HG03097 (cell line): ENCODE measurements around the gene NDRG3.
A peak's percentile ranks its signal among the peaks of the same experiment; 100 is the strongest.

ENCODE experiments used
- ATAC-seq: cut with Tn5 transposase; IDR thresholded peaks from one replicate; pipeline ENCODE4 v1.9.1; 2021; ENCODE audit not compliant: unreplicated experiment, low FRiP score

Gene NDRG3

DNA sequence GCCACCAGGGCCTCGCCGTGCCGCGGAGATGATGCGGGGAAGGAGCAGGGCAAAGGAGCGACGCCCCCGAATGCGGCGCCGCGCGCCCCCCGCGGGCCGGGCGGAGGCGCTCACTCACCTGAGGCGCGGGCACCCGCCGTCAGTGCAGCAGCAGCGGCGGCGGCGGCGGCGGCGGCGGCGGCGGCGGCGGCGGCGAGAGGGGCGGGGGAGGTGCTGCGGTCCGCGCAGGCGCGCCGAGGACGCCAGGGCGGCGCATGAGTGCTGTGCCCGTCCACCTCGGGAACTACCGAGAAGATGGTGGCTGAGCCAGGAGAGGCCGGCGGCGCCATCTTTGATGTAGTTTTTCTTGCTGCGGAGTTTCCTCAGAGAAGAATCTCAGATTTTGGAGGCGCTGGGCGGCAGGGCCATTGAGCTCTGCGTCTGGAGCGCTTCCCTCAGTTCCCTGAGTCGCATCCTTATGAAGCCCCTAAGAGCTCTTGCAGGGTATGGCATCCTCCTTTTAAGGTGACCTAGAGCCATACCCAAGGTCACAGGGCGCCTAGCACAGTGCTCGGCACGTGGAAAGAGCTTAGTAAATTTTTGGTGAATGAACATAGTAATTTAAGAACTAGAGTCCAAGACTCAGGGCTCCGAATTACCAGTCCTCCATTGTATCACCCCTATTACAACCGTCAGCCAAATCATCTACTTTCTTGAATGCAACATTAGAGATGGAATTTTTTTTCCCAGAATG lies at the start of gene NDRG3:
TSS of gene NDRG3 (minus strand) at position 164 of the 733 bp plus-strand sequence. CDS start 24,355 bp downstream, outside the sequence.
- ATAC-seq: peak; percentile 84

- no peak for ATAC-seq
Measured at GRCh38 chr20:36794116-36794474, 48.2 kb upstream of the NDRG3 start.

GRCh38 chr20:36793294-36794115 lies 47.6 kb upstream of the NDRG3 start:
- ATAC-seq: no peak

DNA sequence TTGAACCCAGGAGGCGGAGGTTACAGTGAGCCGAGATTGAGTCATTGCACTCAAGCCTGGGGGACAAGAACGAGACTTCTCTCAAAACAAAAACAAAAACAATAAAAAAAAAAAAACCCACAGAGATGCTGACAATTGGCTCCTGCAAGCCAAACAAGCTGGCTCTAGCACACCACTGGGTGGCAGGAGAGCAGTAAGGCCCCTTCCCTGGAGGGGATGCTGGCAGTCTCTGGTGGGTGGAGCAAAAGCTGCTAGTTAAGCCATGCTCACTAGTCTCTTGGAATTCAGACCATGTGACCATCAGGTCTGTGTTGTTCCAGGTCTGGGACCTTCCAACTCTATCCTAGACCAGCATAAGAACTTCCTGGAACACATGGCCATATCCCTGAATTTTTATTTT lies 46.5 kb upstream of the NDRG3 start:
- ATAC-seq: no peak

DNA sequence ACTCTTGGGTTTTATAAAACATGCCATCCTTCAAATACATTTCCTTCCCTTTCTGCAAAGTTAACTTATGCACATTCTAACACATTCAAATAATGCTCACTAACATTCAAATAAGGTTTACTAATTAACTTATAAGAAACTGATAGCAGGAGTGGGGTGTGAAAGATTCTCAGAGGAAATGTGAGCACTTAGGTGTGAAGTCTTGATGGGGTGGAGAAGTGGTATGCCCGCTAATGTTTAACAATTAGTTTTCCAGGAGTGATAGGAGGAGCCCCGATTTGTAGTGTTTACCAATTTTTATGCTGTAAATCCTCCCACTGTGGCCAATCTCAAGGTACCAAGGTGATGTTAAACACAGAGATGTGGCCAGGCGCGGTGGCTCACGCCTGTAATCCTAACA lies 46.0 kb upstream of the NDRG3 start:
- ATAC-seq: no peak

- ATAC-seq: no peak
Measured at GRCh38 chr20:36786663-36787062, 40.8 kb upstream of the NDRG3 start.

DNA sequence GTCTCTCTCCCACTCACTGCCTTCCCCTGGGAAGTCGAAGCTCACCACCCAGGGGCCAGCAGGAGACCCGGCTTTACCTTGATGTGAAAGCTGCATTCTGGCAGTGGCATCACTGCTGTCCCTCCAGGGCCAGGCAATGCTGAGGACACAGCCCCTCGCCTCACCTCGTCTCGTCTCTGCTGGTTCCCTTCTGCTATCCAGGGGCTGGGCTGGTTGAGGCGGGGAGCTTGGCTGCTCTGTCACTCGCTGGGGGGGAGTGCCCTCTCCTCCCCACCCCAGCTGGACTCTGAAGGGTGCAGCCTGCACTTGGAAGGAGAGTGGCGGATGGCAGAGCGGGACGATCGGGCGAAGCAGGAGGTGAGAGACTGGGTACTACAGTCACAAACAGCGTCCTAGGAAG lies 40.4 kb upstream of the NDRG3 start:
- ATAC-seq: no peak

DNA sequence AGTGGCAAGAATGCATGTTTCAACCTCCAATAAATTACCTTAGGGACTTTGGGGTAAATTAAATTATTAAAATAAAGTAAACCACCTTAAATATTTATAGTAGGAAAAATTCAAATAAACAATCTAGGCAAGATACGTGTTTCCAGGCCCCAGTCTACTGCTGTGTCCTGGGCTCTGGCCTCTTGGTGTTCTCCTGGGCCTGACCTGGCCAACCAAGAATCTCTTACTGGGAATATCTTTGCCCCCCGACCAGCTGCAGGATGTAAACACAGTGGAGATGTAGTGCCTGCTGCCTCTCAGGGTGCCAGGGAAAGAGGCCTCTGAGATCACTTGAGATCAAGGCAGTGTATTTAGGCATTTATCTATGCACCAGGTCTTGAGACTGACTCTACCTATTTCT lies 39.4 kb upstream of the NDRG3 start:
- no peak for ATAC-seq

GRCh38 chr20:36784900-36785299 lies 39.0 kb upstream of the NDRG3 start:
- no peak for ATAC-seq

GRCh38 chr20:36784116-36784515 lies 38.2 kb upstream of the NDRG3 start:
- no peak for ATAC-seq

GRCh38 chr20:36779656-36780025 lies 33.8 kb upstream of the NDRG3 start:
- ATAC-seq: no peak

GRCh38 chr20:36778831-36779655 lies 33.2 kb upstream of the NDRG3 start:
- ATAC-seq: no peak

DNA sequence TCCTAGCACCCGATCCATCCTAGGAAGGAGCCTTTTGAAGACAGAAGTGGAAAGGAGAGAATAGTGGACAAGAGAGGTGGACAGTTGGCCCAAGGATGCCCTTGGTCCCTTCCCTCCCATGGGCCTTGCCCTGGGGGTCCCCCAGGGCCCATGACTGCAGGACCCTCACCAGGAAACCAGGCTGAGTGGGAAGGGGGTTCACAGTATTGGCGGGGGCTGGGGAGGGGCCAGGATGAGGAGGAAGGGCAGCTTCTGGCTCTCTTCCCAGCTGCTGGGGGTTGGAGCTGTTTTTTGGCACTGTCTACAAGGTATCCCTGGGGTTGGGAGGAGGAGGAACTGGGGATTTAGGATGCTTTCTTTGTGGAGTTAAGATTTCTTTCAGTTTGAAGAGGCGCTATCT lies 31.7 kb upstream of the NDRG3 start:
- ATAC-seq: no peak

DNA sequence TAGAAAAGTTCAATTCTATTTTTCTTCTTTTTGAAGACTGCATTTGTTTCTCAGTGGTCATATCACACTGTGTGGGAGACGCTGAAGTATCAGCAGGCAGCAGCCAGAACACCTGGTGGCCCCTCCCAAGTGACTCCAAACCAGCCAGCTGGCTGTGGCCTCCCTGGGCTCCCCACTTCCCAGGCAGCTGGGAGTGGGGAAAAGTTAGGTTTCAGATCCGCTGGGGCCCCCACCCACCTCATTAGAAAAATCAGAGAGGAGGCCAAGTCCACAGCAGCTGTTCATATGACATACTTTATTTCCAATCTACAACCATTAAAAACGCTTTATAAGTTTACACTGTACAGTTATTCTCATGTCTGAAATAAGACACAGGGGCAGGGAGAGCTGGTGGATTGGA lies 31.3 kb upstream of the NDRG3 start:
- ATAC-seq: no peak

DNA sequence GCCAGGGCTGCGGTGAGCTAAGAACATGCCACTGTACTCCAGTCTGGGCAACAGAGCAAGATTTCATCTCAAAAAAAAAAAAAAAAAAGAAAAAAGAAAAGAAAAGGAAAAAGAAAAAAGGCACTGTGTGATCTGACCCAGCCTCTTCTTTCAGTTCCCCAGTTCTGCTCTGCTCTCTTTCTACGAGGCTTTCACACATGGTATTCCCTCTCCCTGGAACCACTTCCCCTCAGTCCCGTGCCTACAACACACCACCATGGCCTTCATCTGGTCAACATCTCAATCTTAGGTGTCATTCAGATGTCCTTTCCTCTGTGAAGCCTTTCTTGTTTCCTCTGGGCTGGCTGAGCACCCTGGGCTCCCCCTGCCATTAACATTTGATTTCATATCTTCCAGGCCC lies 29.9 kb upstream of the NDRG3 start:
- ATAC-seq: no peak

DNA sequence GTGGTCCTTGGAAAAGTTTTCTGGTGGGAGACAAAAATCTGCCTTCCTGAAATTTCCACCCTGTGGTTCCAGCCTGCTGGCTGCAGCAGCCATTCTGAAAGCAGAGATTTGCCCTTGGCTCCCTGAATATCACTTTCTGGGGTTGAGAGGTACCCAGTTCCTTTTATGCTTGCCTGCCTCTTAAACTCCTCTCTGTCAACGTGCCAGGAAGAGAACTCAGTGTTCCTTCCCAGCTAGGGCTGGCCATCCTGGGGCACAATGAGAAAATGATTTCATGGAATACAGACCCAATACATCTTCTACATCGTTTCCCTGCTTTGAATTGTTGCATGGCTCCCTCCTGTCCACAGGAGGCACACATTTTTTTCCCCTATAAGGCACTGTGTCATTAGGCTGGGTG lies 29.3 kb upstream of the NDRG3 start:
- ATAC-seq: no peak

DNA sequence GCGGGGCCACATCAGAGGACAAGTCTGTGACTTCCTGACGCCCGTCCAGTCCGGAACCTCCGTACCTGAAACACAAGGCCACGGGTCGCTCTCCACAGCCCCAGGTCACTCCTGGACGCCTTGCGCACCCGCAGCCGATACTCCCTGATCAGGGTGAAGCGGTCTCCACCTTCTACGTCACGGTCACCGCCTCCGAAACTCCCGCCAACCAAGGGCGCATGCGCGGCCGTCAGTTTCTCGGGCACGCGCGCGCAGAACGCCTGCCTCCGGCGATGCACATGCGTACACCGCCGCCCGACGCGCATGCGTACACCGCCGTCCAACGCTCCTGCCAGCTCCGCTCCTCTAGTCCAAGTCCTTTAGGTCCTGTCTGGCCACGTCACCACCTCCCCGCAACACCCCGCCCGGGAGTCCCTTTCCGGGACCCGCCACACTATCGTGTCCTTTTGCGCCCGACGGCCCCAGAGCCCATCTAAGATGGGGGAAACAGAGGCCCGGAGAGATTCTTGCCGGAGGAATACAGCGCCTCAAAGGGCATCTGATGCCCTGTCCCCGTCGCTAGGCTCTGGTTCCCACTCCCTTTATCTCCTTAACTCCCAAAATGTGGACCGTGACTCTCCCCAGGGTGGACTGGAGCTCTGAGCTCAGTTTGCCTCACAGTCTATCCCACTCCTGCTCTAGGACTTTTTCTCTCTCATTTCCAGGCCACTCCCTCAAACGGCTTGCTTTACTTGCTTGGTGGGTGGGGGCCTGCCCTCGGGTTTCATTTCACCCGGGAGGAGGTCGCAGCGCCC lies 27.9 kb upstream of the NDRG3 start, which contains the start of gene DSN1:
TSS of gene DSN1 (minus strand) at position 167 of the 794 bp plus-strand sequence. CDS start 2,305 bp downstream, outside the sequence.
- peak; percentile 79 for ATAC-seq

DNA sequence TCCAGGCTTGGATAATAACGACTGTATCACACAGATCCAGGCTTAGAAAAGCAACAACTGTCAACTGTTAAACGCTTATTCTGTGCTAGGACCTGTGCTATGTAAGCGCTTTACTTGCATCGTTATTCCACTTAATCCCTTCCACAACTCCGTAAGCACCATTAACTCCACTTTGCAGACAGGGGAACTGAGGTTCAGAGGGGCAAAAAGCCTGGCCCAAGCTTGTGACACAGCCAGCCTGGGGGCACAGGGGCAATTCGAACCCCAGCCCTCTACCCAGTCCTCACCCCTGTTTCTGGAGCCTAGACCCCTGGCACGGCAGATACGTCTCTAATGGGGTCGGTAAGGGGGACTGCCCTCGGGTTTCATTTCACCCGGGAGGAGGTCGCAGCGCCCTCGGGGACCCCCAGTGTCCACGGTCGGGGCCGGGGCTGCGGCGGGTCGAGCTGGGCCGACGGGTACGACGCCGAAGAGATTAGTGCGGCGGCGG lies 27.3 kb upstream of the NDRG3 start:
- peak; percentile 9 for ATAC-seq

GRCh38 chr20:36770680-36771079 lies 24.8 kb upstream of the NDRG3 start:
- ATAC-seq: no peak

- no peak for ATAC-seq
Measured at GRCh38 chr20:36768768-36769430, 23.0 kb upstream of the NDRG3 start.
